H1 (cell line): Measurements from ENCODE around the gene EXOC1L. TPM values are rescaled to one million over a fixed set of nuclear protein-coding genes. Genes with fewer than 3 reads are reported as not detected.

ENCODE experiments used
- BRCA1 ChIP-seq: IDR thresholded peaks from 2 replicates; pipeline ENCODE4 v1.6.1; 2012; ENCODE audit warnings: low read depth, low read length, improper control_type of control experiment
- CHD1 ChIP-seq: IDR thresholded peaks from 2 replicates; pipeline ENCODE4 v1.6.1; 2012; ENCODE audit warnings: low read depth, low read length, improper control_type of control experiment
- CHD2 ChIP-seq: IDR thresholded peaks from 2 replicates; pipeline ENCODE4 v1.6.1; 2012; ENCODE audit warnings: low read length, improper control_type of control experiment
- CHD7 ChIP-seq: fragments of 300-600 bp; sonication (generic); IDR thresholded peaks from 2 replicates; pipeline ENCODE4 v1.7.1; 2012; ENCODE audit warnings: low read length, moderate library complexity, mild to moderate bottlenecking, inconsistent platforms; ENCODE audit not compliant: insufficient replicate concordance
- JUND ChIP-seq: IDR thresholded peaks from 2 replicates; pipeline ENCODE4 v1.6.1; 2011; ENCODE audit warnings: mild to moderate bottlenecking, improper control_type of control experiment, low read length
- RBBP5 ChIP-seq: IDR thresholded peaks from 2 replicates; pipeline ENCODE4 v1.7.1; 2012; ENCODE audit warnings: low read depth, mild to moderate bottlenecking, inconsistent platforms, low read length, moderate library complexity, borderline replicate concordance
- RXRA ChIP-seq: IDR thresholded peaks from 2 replicates; pipeline ENCODE4 v1.6.1; 2011; ENCODE audit warnings: low read depth, mild to moderate bottlenecking, low read length, moderate library complexity; ENCODE audit not compliant: insufficient read depth
- SAP30 ChIP-seq: fragments of 300-600 bp; sonication (generic); IDR thresholded peaks from 2 replicates; pipeline ENCODE4 v1.7.1; 2012; ENCODE audit warnings: low read length, moderate library complexity, mild to moderate bottlenecking, inconsistent platforms; ENCODE audit not compliant: insufficient read depth, insufficient replicate concordance
- SRF ChIP-seq: IDR thresholded peaks from 2 replicates; pipeline ENCODE4 v1.6.1; 2011; ENCODE audit warnings: mild to moderate bottlenecking, low read depth, low read length, moderate library complexity
- YY1 ChIP-seq: IDR thresholded peaks from 2 replicates; pipeline ENCODE4 v1.6.1; 2011; ENCODE audit warnings: low read depth, mild to moderate bottlenecking, low read length
- ZNF274 ChIP-seq: IDR thresholded peaks from 2 replicates; pipeline ENCODE4 v1.7.0; 2012; ENCODE audit warnings: low read length, borderline replicate concordance; ENCODE audit errors: extremely low read depth
- polyA plus RNA-seq, 7 experiments: library from polyadenylated mRNA; depleted of rRNA in 3 of 7; stranded (reverse) in 5 of 7; unstranded in 2 of 7; fragments of >200 nt in 5 of 7; fragments of 200-250 nt in 2 of 7; gene quantifications; 1 replicate in 5 of 7; 2 replicates in 1 of 7; 4 replicates in 1 of 7; pipeline versions ENCODE4 v1.2.1 to v1.2.3, GENCODE V29; 2011 to 2013; ENCODE audit warnings: missing spikeins in 2 of 7, mixed read lengths in 2 of 7
- total RNA-seq: library from RNA; stranded (reverse); fragmentation: NEBNext Ultra II Directional; extraction: Animal tissue kit (Norgen Biotek cat#: 25700); gene quantifications from 2 replicates; pipeline ENCODE4 v1.2.1, GENCODE V29; 2021

EXOC1L gene
- total and polyA plus RNA-seq, 2 of the 8 experiments (the other 6 are each of a cell fraction or from before 2014, with no cell fraction given) = 0.08 TPM; not detected in 1

DNA sequence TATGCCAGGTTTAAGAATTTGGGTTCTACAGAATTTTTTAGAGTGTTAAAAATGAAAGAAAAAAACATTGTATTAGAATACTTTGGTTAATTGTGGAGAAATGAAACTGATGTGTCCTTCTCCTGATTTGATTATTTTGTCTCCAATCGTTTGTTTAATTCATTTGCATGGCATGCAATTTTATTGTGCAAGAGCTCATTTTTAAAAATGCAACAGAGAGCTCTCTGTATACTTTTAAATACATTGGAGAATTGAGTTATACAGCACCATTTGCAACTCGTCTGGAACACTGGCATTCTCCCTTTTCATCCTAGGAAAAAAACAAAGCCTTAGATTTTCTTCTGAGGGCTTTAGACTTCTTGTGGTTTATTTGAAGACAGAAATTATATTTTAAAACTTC is 689 bp downstream of the EXOC1L start (continued):
- TF ChIP-seq CHD7 = no peak
- TF ChIP-seq ZNF274 = no peak
- TF ChIP-seq SAP30 = no peak
- TF ChIP-seq CHD2 = no peak
- TF ChIP-seq YY1 = no peak
- no peak for TF ChIP-seq RXRA
- no peak for TF ChIP-seq RBBP5
- no peak for TF ChIP-seq BRCA1
- no peak for TF ChIP-seq SRF
- TF ChIP-seq JUND = no peak
- no peak for TF ChIP-seq CHD1
